GM13976 (cell line): ENCODE data around the gene HYDIN.

Source experiments
- DNase-seq: peaks from one replicate; pipeline ENCODE4 v3.0.0; 2012; ENCODE audit warnings: low spot score
- CTCF ChIP-seq: IDR thresholded peaks from 2 replicates; pipeline ENCODE4 v1.5.1; 2012; ENCODE audit warnings: borderline replicate concordance, mild to moderate bottlenecking; ENCODE audit not compliant: insufficient read depth; ENCODE audit errors: extremely low read depth, missing control alignments, control extremely low read depth
- in situ Hi-C: fragments of 300-500 bp; cut with MboI; formaldehyde crosslinking; loops from one replicate; pipeline ENCODE4 v1.12.0; 2022; ENCODE audit warnings: low sequenced_read_pairs, mixed read lengths, inconsistent platforms; ENCODE audit not compliant: unreplicated experiment

Gene HYDIN

DNA sequence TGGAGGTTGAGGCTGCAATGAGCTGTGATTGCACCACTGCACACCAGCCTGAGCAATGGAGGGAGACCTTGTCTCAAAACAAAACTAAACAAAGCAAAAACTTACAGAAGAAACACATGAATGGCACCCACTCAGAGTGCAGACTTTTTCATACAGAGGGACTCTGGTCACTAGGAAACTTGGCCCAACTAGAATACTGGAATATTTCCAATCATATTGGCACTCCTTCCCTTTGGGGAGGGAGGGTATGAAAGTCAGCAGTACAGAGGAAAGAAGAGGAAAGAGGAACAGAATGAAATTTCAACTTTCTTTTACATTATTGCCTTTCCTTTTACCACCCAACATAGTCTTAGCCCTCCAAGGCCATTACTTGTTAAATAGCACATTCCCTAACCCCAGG lies 30.5 kb upstream of the HYDIN start:
- in situ Hi-C loops: no loop called here
- no peak for TF ChIP-seq CTCF
- DNase-seq: no peak

DNA sequence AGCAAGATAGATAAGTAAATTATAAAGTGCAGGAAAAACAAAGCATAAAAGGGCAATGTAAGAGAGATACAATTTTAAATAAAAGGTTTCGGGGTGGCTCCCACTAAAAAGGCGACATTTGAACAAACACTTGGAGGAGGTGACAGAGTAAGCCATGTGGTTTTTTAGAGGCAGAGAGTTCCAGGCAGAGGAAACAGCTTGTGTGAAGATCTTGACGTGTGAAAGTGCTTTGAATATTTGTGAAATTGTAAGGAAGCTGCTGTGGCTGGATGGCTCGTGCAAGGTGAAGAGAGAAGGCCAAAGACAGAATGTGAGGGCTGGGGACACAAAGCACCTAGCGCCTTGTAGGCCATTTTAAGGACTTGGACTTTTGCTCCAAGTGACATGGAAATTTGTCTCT lies 28.6 kb upstream of the HYDIN start:
- no peak for TF ChIP-seq CTCF

DNA sequence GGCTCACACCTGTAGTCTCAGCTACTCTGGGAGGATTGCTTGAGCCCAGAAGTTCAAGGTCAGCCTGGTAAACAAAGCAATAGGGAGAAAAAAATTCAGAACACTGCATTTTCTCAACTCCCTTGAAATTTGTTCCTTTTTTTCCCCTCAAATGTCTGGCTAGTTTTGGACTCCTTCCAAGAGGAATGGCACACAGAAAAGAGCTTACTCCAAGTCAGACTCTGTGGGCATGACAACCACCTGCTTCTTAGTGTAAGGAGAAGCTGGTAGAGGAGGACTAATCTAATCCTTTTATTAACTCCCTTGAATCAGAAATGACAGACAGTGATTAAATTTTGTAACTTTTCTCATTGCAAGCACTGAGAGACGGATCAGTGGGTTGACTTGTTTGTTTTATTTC lies 27.9 kb upstream of the HYDIN start:
- no peak for DNase-seq
- no peak for TF ChIP-seq CTCF
- in situ Hi-C loops: no loop called here

More for the DNA sequence above, 28.6 kb upstream of the HYDIN start:
- in situ Hi-C loops: no loop called here
- no peak for DNase-seq

- in situ Hi-C loops: no loop called here
- TF ChIP-seq CTCF: no peak
- DNase-seq: no peak
These were observed 27.2 kb upstream of the HYDIN start for GRCh38 chr16:71257768-71258167.

DNA sequence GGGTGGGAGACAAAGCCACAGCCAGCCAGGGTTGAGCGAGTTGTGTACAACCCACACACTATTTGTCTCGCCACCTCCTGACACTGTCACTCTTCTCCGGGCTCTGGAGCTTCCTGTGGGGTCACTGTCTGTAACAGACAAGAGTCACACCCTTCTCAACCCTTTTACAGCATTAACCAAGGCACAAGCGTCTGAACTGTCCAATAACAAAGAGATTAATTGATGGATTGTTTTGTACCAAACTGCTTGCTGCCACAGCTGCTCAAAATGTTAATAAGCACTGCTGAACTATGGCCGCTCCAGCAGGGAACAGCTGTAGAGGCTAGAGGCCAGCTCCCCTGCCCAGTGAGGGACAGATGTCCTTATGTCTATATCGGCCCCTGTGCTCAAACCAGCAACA lies 25.2 kb upstream of the HYDIN start:
- no peak for TF ChIP-seq CTCF
- in situ Hi-C loops: no loop called here
- DNase-seq: no peak

GRCh38 chr16:71254832-71255525 lies 24.5 kb upstream of the HYDIN start:
- no peak for DNase-seq
- in situ Hi-C loops: no loop called here
- no peak for TF ChIP-seq CTCF
